HepG2 (cell line): ENCODE data around the gene COPZ1. TPM values are rescaled to one million over a fixed set of nuclear protein-coding genes. Genes with fewer than 3 reads are reported as not detected.
A peak's percentile ranks its signal among the peaks of the same experiment; 100 is the strongest.

Experiments used
- HNRNPH1 ChIP-seq: fragments of 200-400 bp; formaldehyde crosslinking; optimal IDR thresholded peaks from 2 replicates; pipeline ENCODE3; 2017; ENCODE audit warnings: mild to moderate bottlenecking, low read depth, low read length
- HNRNPL ChIP-seq: fragments of 200-400 bp; formaldehyde crosslinking; IDR thresholded peaks from 2 replicates; pipeline ENCODE4 v1.6.1; 2017; ENCODE audit warnings: mild to moderate bottlenecking, low read depth, low read length
- JUND ChIP-seq: sonication (generic); formaldehyde crosslinking; IDR thresholded peaks from 2 replicates; pipeline ENCODE4 v1.8.0; 2022; ENCODE audit warnings: mild to moderate bottlenecking, missing genetic modification reagents
- NCOR1 ChIP-seq: fragments of 200-600 bp; sonication (generic); IDR thresholded peaks from 2 replicates; pipeline ENCODE4 v1.7.0; 2017; ENCODE audit warnings: antibody characterized with exemption, low read length, borderline replicate concordance
- NR2F1 ChIP-seq, 2 experiments: fragments of 450-650 bp in 1 of 2; formaldehyde crosslinking in 1 of 2; IDR thresholded peaks; 2 replicates each; pipeline versions ENCODE4 v1.5.0 to v1.6.1; 2016 to 2020; ENCODE audit warnings: mild to moderate bottlenecking in 1 of 2, missing compliant biosample characterization in 1 of 2, missing genetic modification reagents in 1 of 2, moderate library complexity in 1 of 2
- SNRNP70 ChIP-seq: fragments of 200-400 bp; formaldehyde crosslinking; IDR thresholded peaks from 2 replicates; pipeline ENCODE4 v1.6.1; 2017; ENCODE audit warnings: mild to moderate bottlenecking, low read depth, low read length, moderate library complexity
- SSRP1 ChIP-seq: IDR thresholded peaks from 2 replicates; pipeline ENCODE4 v1.6.1; 2016; ENCODE audit warnings: control low read depth
- TBP ChIP-seq: sonication (generic); formaldehyde crosslinking; IDR thresholded peaks from 2 replicates; pipeline ENCODE4 v1.5.0; 2020; ENCODE audit warnings: missing genetic modification reagents
- TSC22D2 ChIP-seq: sonication (generic); formaldehyde crosslinking; IDR thresholded peaks from 2 replicates; pipeline ENCODE4 v1.5.1; 2020; ENCODE audit warnings: missing genetic modification reagents, mild to moderate bottlenecking, borderline replicate concordance
- ZFP62 ChIP-seq: sonication (generic); formaldehyde crosslinking; IDR thresholded peaks from 2 replicates; pipeline ENCODE4 v1.4.0; 2020; ENCODE audit warnings: missing genetic modification reagents
- ZFYVE20 ChIP-seq: sonication (generic); formaldehyde crosslinking; IDR thresholded peaks from 2 replicates; pipeline ENCODE4 v1.8.0; 2023; ENCODE audit warnings: low read depth, mild to moderate bottlenecking, moderate library complexity, missing genetic modification reagents, borderline replicate concordance
- polyA plus RNA-seq, 8 experiments: library from polyadenylated mRNA; depleted of rRNA in 3 of 8; stranded (reverse) in 7 of 8; unstranded in 1 of 8; fragments of >200 nt; fragmentation: Illumina TruSeq in 4 of 8; extraction: Trizol in 4 of 8; gene quantifications; 2 replicates each; pipeline versions ENCODE4 v1.2.1 to v1.2.3, GENCODE V29; 2011 to 2016; ENCODE audit warnings: low read depth in 4 of 8, missing spikeins in 1 of 8, mixed read lengths in 1 of 8; ENCODE audit not compliant: insufficient read depth in 1 of 8
- total RNA-seq, 5 experiments: library from RNA; depleted of rRNA; stranded (reverse); fragments of >200 nt; fragmentation: Illumina TruSeq; extraction: Trizol; gene quantifications; 2 replicates each; pipeline ENCODE4 v1.2.3, GENCODE V29; 2016; ENCODE audit warnings: low read depth in 1 of 5
- TF ChIP-seq, protein P1 (sequence below): sonication (generic); formaldehyde crosslinking; IDR thresholded peaks from 2 replicates; pipeline ENCODE4 v1.4.0; 2020; ENCODE audit warnings: mild to moderate bottlenecking, missing genetic modification reagents
- TF ChIP-seq, protein P2 (sequence below): sonication (generic); formaldehyde crosslinking; IDR thresholded peaks from 2 replicates; pipeline ENCODE4 v1.9.0; 2022; ENCODE audit warnings: low read depth, missing genetic modification reagents
- TF ChIP-seq, protein P3 (sequence below): sonication (generic); formaldehyde crosslinking; IDR thresholded peaks from 2 replicates; pipeline ENCODE4 v1.8.0; 2022; ENCODE audit warnings: mild to moderate bottlenecking, missing genetic modification reagents, moderate library complexity
- TF ChIP-seq, protein P4 (sequence below): sonication (generic); formaldehyde crosslinking; IDR thresholded peaks from 2 replicates; pipeline ENCODE4 v1.4.0; 2020; ENCODE audit warnings: missing genetic modification reagents; ENCODE audit errors: not compliant biosample characterization

The COPZ1 gene
- total and polyA plus RNA-seq, 2 of the 13 experiments (the other 11 are each of a cell fraction or from before 2014, with no cell fraction given), result 125 to 184 TPM

DNA sequence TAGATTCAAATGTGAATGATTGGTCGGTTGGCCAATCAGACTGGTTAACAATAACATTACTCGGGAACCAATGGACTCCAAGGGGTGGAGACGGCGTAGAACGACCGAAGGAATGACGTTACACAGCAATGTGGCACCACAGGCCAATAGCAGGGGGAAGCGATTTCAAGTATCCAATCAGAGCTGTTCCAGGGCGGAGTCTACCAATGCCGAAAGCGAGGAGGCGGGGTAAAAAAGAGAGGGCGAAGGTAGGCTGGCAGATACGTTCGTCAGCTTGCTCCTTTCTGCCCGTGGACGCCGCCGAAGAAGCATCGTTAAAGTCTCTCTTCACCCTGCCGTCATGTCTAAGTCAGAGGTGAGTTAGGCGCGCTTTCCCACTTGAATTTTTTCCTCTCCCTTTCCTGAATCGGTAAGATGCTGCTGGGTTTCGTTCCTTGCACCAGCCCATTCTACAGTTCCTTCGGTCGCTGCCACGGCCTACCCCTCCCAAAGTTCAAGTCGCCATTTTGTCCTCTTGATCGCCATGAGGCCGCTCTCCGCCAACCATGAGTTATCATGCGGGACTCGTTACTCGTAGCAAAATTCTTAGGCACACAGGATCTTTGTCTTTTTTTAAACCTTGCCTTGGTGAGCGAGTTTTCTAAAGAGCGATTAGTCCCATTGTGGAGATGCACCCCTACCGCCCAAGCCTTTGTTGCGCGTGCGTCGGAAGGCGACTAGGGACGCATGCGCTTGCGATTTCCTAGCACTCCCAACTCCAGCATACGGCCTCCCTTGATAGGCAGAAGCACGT lies 44.3 kb upstream of the COPZ1 start, which contains the start of gene HNRNPA1 (continued):
- TF ChIP-seq, protein P1, sequence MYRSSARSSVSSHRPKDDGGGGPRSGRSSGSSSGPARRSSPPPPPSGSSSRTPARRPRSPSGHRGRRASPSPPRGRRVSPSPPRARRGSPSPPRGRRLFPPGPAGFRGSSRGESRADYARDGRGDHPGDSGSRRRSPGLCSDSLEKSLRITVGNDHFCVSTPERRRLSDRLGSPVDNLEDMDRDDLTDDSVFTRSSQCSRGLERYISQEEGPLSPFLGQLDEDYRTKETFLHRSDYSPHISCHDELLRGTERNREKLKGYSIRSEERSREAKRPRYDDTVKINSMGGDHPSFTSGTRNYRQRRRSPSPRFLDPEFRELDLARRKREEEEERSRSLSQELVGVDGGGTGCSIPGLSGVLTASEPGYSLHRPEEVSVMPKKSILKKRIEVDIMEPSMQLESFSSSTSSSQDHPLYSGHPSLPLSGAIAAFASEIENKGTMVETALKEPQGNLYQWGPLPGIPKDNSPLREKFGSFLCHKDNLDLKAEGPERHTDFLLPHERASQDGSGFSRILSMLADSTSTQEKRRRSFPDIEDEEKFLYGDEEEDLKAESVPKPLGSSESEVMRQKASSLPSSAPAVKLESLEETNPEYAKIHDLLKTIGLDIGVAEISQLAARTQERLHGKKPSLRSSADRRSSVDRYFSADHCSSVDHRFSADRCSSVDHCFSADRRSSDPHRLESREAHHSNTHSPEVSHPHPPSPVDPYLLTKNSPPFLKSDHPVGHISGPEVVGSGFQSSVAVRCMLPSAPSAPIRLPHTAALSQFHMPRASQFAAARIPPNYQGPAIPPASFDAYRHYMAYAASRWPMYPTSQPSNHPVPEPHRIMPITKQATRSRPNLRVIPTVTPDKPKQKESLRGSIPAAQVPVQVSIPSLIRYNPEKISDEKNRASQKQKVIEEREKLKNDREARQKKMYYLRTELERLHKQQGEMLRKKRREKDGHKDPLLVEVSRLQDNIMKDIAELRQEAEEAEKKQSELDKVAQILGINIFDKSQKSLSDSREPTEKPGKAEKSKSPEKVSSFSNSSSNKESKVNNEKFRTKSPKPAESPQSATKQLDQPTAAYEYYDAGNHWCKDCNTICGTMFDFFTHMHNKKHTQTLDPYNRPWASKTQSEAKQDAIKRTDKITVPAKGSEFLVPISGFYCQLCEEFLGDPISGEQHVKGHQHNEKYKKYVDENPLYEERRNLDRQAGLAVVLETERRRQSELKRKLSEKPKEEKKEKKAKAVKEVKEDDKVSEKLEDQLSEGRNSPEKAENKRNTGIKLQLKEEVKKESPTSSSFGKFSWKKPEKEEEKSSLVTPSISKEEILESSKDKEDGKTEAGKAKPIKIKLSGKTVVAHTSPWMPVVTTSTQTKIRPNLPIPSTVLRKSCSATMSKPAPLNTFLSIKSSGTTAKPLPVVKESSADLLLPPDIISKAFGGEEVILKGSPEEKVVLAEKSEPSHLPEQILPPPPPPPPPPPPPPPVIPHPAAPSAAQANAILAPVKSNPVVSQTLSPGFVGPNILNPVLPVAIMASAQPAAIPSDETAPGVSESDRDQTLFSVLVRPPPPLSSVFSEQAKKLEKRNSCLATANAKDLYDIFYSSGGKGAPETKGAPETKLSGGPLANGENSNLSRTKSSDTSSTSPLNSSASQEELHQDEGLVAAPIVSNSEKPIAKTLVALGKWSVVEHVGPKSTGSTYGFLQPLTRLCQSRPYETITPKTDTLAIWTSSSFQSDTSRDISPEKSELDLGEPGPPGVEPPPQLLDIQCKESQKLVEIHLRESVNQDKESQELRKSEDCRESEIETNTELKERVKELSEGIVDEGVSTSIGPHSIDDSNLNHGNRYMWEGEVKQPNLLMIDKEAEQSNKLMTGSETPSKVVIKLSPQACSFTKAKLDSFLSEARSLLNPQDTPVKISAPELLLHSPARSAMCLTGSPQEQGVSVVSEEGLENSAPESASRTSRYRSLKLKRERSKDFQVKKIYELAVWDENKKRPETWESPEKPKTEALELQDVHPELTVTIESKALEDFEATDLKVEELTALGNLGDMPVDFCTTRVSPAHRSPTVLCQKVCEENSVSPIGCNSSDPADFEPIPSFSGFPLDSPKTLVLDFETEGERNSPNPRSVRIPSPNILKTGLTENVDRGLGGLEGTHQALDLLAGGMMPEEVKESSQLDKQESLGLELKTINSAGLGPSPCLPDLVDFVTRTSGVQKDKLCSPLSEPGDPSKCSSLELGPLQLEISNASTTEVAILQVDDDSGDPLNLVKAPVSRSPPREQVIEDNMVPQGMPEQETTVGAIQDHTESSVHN, result peak; percentile 32; the same call in 1 of the 2 replicates
- TF ChIP-seq TSC22D2 (CRISPR knock-in tag) (no peak), SSRP1 (CRISPR knock-in tag) (peak; percentile 93), NCOR1 (0 out of 2 replicates have a peak, but pooled peaks have one; percentile 14), NR2F1 (CRISPR knock-in tag; IDR thresholded peaks at IDR 0.05) (no peak), HNRNPL (0 out of 2 replicates have a peak, but pooled peaks have one; percentile 31), SNRNP70 (no peak), TBP (CRISPR knock-in tag) (no peak), ZFYVE20 (CRISPR knock-in tag) (no peak), HNRNPH1 (no peak), ZFP62 (no peak), JUND (CRISPR knock-in tag) (no peak)
- TF ChIP-seq, protein P2, sequence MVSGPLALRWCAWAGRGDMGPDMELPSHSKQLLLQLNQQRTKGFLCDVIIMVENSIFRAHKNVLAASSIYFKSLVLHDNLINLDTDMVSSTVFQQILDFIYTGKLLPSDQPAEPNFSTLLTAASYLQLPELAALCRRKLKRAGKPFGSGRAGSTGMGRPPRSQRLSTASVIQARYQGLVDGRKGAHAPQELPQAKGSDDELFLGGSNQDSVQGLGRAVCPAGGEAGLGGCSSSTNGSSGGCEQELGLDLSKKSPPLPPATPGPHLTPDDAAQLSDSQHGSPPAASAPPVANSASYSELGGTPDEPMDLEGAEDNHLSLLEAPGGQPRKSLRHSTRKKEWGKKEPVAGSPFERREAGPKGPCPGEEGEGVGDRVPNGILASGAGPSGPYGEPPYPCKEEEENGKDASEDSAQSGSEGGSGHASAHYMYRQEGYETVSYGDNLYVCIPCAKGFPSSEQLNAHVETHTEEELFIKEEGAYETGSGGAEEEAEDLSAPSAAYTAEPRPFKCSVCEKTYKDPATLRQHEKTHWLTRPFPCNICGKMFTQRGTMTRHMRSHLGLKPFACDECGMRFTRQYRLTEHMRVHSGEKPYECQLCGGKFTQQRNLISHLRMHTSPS, result no peak
- TF ChIP-seq, protein P3, sequence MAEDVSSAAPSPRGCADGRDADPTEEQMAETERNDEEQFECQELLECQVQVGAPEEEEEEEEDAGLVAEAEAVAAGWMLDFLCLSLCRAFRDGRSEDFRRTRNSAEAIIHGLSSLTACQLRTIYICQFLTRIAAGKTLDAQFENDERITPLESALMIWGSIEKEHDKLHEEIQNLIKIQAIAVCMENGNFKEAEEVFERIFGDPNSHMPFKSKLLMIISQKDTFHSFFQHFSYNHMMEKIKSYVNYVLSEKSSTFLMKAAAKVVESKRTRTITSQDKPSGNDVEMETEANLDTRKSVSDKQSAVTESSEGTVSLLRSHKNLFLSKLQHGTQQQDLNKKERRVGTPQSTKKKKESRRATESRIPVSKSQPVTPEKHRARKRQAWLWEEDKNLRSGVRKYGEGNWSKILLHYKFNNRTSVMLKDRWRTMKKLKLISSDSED (CRISPR knock-in tag), result no peak
- TF ChIP-seq, protein P4, sequence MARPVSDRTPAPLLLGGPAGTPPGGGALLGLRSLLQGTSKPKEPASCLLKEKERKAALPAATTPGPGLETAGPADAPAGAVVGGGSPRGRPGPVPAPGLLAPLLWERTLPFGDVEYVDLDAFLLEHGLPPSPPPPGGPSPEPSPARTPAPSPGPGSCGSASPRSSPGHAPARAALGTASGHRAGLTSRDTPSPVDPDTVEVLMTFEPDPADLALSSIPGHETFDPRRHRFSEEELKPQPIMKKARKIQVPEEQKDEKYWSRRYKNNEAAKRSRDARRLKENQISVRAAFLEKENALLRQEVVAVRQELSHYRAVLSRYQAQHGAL (CRISPR knock-in tag), result peak; percentile 78
